GM06990 (cell line): Measurements from ENCODE around the gene NPHP4.

Experiments
- DNase-seq: peaks from one replicate; pipeline ENCODE4 v3.0.0-alpha.2; 2011; ENCODE audit not compliant: insufficient read length; ENCODE audit errors: extremely low read depth
- H3K27me3 ChIP-seq: replicated peaks from 2 replicates; pipeline ENCODE4 v1.6.0; 2011; ENCODE audit warnings: low read length; ENCODE audit not compliant: control insufficient read depth, insufficient read depth
- H3K36me3 ChIP-seq: 2 replicates; pipeline ENCODE4 v1.5.1; 2011; ENCODE audit warnings: low read length; ENCODE audit not compliant: control insufficient read depth, insufficient read depth
- H3K4me3 ChIP-seq: replicated peaks from 2 replicates; pipeline ENCODE4 v1.5.1; 2011; ENCODE audit warnings: low read depth, mild to moderate bottlenecking, control low read depth, low read length
- CTCF ChIP-seq: IDR thresholded peaks from 2 replicates; pipeline ENCODE4 v1.5.1; 2011; ENCODE audit warnings: low read length, control low read depth, mild to moderate bottlenecking, inconsistent platforms; ENCODE audit not compliant: insufficient read depth, poor library complexity, severe bottlenecking

Gene NPHP4

DNA sequence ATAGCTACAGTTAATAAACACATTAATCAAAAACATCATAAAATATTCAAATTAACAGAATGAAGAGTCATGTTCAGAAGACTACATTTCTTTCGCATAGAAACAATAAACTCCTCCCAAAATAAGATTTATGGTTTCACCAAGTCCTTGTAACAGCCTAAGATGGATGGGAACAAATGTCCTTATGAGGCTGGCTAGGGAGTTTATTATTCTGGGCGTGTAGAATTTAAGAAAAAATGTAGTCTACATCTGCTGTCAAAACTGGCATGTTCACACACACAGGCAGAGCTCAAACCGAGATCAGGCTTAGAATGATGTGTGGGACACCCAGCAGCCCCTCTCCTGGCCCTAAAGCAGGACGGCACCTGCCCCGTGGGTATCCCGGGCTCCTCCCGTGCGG lies 101.1 kb downstream of the NPHP4 start:
- no peak for TF ChIP-seq CTCF
- H3K36me3 ChIP-seq, result no peaks in the 10 kb centered on the region; the same call in 1 of the 2 replicates
- no peaks in the 10 kb centered on the region for H3K27me3 ChIP-seq
- no peak overlapping the region for H3K4me3 ChIP-seq
- no peak for DNase-seq

DNA sequence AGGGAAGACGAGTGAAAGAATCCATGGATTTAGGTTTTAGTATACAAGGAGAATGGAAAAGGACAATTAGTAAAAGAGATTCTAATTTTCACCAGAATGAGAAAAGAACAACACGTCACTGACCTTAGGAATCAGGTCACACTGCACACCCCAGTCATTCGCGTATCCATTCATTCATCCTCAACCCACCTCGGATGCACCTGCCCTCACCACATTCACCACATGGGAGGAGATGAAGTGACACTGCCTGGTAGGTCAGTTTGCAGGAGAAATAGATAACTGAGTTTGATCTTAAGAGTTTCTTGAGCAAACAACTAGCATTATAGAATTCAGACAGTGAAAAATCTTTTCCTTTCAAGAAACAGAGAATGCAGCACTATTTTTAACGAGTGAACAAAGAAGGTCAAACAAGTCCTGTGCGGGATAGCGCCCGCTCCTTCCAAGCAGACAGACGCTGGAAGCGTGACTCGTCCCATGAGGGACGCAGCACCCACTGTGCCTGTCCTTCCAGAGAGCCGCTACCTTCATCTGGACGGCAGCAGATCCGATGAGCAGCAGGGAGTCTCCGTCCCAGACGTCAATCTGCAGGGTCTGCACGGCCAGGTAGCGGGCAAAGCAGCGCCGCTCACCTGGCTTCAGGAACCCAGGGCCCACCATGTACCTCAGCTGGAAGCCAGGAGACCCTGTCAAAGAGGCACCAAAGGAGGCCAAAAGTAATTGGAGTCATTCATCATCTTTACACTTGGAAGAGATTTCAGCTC lies 101.7 kb downstream of the NPHP4 start:
- Histone ChIP-seq H3K4me3 (no peak overlapping the region), H3K27me3 (no peaks in the 10 kb centered on the region), H3K36me3 (no peaks in the 10 kb centered on the region; the same call in 1 of the 2 replicates)
- no peak for TF ChIP-seq CTCF
- no peak for DNase-seq

- TF ChIP-seq CTCF, result no peak
- H3K36me3 ChIP-seq, result no peaks in the 10 kb centered on the region
- H3K4me3 ChIP-seq, result no peak overlapping the region
- no peak for DNase-seq
- no peaks in the 10 kb centered on the region for H3K27me3 ChIP-seq
These were observed 102.3 kb downstream of the NPHP4 start for GRCh38 chr1:5889901-5890300.

DNA sequence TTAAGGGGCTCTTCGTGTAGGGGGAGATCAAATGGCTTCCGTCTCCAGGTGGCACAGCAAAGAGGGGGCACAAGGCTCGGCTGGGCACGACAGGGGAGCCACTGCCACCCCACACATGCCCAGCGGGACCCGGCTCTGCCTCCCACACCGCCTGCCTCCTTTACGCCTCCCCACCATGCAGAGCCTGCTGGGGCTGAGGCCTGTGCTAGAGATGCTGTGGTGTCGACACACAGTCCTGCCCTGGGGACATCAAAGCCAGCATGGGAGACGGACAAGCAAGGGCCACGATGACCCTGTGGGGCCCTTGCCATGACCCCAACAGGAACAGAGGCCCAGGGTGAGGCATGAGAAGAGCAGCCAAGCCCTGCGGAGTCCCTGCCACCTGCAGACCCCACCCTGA lies 102.8 kb downstream of the NPHP4 start:
- TF ChIP-seq CTCF, result no peak
- DNase-seq, result no peak
- Histone ChIP-seq H3K36me3 (no peaks in the 10 kb centered on the region), H3K27me3 (no peaks in the 10 kb centered on the region), H3K4me3 (no peak overlapping the region)

GRCh38 chr1:5888606-5889211 lies 103.5 kb downstream of the NPHP4 start:
- no peaks in the 10 kb centered on the region for H3K27me3 ChIP-seq
- TF ChIP-seq CTCF, result no peak
- no peak overlapping the region for H3K4me3 ChIP-seq
- H3K36me3 ChIP-seq, result no peaks in the 10 kb centered on the region
- no peak for DNase-seq
